Stimulated activated naive CD8-positive, alpha-beta T cell treated with anti-CD3 and anti-CD28 coated beads, Interleukin-15, Interleukin-2, amounts not matched to agents 100 ng/mL and 50 ng/mL, for 24 hours (primary cell): Measurements from ENCODE around the gene SLC19A1.

ENCODE experiments used
- H3K27ac Mint-ChIP-seq: one replicate; pipeline ENCODE4 v1.8.0; 2021; ENCODE audit warnings: mild to moderate bottlenecking, mixed read lengths
- H3K27me3 Mint-ChIP-seq: one replicate; pipeline ENCODE4 v1.8.0; 2021; ENCODE audit warnings: mixed read lengths
- H3K36me3 Mint-ChIP-seq: one replicate; pipeline ENCODE4 v1.8.0; 2021; ENCODE audit warnings: low read depth, mixed read lengths
- H3K4me1 Mint-ChIP-seq: one replicate; pipeline ENCODE4 v1.8.0; 2021; ENCODE audit warnings: low read depth, mixed read lengths
- H3K4me3 Mint-ChIP-seq: one replicate; pipeline ENCODE4 v1.8.0; 2021; ENCODE audit warnings: mild to moderate bottlenecking, mixed read lengths
- H3K9me3 Mint-ChIP-seq: one replicate; pipeline ENCODE4 v1.8.0; 2021; ENCODE audit warnings: mixed read lengths

Gene SLC19A1

DNA sequence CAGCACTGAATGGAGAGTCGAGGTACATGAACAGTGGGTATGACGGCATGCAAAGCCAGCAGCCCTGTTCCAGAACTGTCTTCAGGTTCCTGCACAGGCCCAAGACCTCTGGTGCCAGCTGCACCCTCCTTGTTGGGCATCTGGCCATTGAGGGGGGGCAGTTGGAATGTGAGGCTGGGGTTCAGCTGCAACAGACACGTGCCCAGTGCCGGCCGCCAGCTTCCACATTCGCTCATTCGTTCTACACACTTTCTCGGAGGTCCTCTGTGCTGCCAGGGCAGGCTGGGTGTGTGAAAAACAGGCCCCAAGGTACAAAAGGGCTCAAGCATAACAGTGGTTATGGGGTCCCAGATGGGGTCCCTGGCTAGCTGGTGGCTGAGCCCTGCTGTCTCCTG lies 37.9 kb upstream of the SLC19A1 start:
- no peaks in the 10 kb centered on the region for H3K4me1 Mint-ChIP-seq
- H3K27me3 Mint-ChIP-seq = peaks cover 8% of the 10 kb centered on the region
- no peak overlapping the region for H3K27ac Mint-ChIP-seq

GRCh38 chr21:45579383-45580180 lies 37.3 kb upstream of the SLC19A1 start:
- H3K36me3 Mint-ChIP-seq = no peaks in the 10 kb centered on the region
- no peak overlapping the region for H3K4me3 Mint-ChIP-seq
- no peaks in the 10 kb centered on the region for H3K4me1 Mint-ChIP-seq
- H3K27me3 Mint-ChIP-seq = peaks cover 8% of the 10 kb centered on the region
- H3K9me3 Mint-ChIP-seq = peaks cover 5% of the 10 kb centered on the region
- no peak overlapping the region for H3K27ac Mint-ChIP-seq

More for the DNA sequence above, 37.9 kb upstream of the SLC19A1 start:
- Mint-ChIP-seq H3K9me3 (peaks cover 5% of the 10 kb centered on the region), H3K4me3 (no peak overlapping the region), H3K36me3 (no peaks in the 10 kb centered on the region)

GRCh38 chr21:45578811-45579381 lies 36.7 kb upstream of the SLC19A1 start:
- H3K9me3 Mint-ChIP-seq = peaks cover 5% of the 10 kb centered on the region

GRCh38 chr21:45578176-45578801 lies 36.0 kb upstream of the SLC19A1 start:
- Mint-ChIP-seq H3K4me1 (no peaks in the 10 kb centered on the region), H3K4me3 (no peak overlapping the region), H3K9me3 (peaks cover 5% of the 10 kb centered on the region), H3K27ac (no peak overlapping the region), H3K36me3 (no peaks in the 10 kb centered on the region), H3K27me3 (peaks cover 4% of the 10 kb centered on the region)

More at GRCh38 chr21:45578811-45579381, 36.7 kb upstream of the SLC19A1 start:
- Mint-ChIP-seq H3K4me3 (no peak overlapping the region), H3K4me1 (no peaks in the 10 kb centered on the region), H3K27me3 (peaks cover 8% of the 10 kb centered on the region), H3K36me3 (no peaks in the 10 kb centered on the region), H3K27ac (no peak overlapping the region)

GRCh38 chr21:45577801-45578175 lies 35.5 kb upstream of the SLC19A1 start:
- Mint-ChIP-seq H3K36me3 (no peaks in the 10 kb centered on the region), H3K4me1 (no peaks in the 10 kb centered on the region), H3K27me3 (no peaks in the 10 kb centered on the region), H3K27ac (no peak overlapping the region), H3K9me3 (peaks cover 1% of the 10 kb centered on the region), H3K4me3 (no peak overlapping the region)

GRCh38 chr21:45576838-45577737 lies 34.8 kb upstream of the SLC19A1 start:
- Mint-ChIP-seq H3K4me3 (no peak overlapping the region), H3K9me3 (no peaks in the 10 kb centered on the region), H3K27ac (no peak overlapping the region), H3K36me3 (no peaks in the 10 kb centered on the region), H3K27me3 (no peaks in the 10 kb centered on the region), H3K4me1 (no peaks in the 10 kb centered on the region)

GRCh38 chr21:45575993-45576837 lies 34.0 kb upstream of the SLC19A1 start:
- H3K9me3 Mint-ChIP-seq = no peaks in the 10 kb centered on the region
- H3K27ac Mint-ChIP-seq = no peak overlapping the region
- H3K4me3 Mint-ChIP-seq = no peak overlapping the region
- H3K27me3 Mint-ChIP-seq = no peaks in the 10 kb centered on the region
- H3K36me3 Mint-ChIP-seq = no peaks in the 10 kb centered on the region
- H3K4me1 Mint-ChIP-seq = no peaks in the 10 kb centered on the region

DNA sequence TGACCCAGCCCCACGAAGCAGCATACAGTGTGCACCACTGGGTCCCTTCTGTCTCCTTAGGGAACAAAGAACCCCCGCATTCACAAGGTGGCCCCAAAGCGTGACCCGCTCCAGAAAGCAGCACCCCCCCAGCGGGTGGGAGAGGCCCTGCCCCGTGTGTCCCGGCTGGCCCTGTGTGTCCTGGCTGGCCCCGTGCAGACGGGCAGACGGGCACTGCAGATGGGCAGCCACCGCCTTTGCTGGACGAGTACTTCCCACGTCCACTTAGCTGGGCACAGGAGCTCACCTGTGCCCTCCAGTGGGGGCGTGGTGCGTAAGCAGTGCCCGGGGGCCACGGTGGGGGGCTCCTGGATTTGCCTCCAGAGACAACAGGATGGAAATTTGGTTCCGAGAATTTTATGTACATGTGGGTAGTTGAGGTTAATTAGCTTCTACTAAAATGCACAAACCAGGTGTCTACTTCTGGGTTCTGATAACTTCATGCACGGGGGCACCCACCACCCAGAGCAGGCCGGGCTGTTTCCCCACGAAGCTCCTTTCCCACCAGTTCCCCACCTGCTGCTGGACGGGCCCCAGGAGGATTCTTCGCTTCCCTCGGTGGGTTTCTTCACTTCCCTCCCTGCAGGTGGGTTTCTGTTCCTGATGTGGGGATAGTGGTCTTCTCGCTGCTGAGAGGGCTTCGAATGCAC lies 33.2 kb upstream of the SLC19A1 start:
- Mint-ChIP-seq H3K4me1 (no peaks in the 10 kb centered on the region), H3K4me3 (no peak overlapping the region), H3K9me3 (no peaks in the 10 kb centered on the region), H3K36me3 (no peaks in the 10 kb centered on the region), H3K27me3 (no peaks in the 10 kb centered on the region), H3K27ac (no peak overlapping the region)

DNA sequence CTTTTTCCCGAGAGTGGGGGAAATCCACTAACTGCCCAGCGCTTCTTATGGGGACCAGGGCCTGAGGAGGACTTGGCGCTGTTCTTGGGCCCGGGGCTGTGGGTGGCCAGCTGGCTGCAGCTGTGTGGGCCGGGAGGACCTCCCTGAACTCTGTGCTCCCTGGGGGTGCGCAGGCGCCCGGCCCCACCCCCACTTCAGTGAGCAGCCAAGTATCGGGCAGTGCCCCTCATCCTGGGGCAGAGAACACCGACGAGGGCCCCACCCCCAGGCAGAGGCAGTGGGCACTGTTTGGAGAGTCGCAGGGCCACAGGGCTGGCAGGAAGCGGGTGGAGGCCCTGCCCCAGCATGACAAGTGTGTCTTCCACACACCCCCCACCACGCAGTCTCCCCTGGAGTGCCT lies 32.5 kb upstream of the SLC19A1 start:
- Mint-ChIP-seq H3K36me3 (no peaks in the 10 kb centered on the region), H3K27ac (no peak overlapping the region), H3K9me3 (no peaks in the 10 kb centered on the region), H3K4me1 (no peaks in the 10 kb centered on the region), H3K27me3 (no peaks in the 10 kb centered on the region), H3K4me3 (no peak overlapping the region)

DNA sequence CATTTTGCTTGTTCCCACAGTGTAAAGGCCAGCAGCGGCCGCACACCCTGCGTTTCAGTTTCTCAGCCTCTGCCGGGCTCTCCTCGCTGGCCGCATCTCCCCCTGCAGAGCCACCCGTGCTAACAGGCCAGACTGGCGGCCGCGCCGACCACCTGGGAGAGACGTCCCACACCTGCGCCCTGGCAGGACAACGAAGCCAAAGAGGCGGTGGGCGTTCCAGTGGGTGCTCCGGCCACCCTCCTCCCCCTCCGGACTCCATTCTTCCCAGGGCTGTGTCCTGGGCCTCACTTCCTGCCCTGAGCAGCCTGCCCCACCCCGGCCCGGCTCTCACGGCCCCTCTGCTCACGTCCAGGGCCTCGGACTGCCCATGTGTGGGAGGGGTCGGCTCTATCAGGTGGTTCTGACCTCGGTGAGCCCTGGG lies 31.9 kb upstream of the SLC19A1 start:
- Mint-ChIP-seq H3K27ac (no peak overlapping the region), H3K4me3 (no peak overlapping the region), H3K9me3 (no peaks in the 10 kb centered on the region), H3K27me3 (no peaks in the 10 kb centered on the region), H3K4me1 (no peaks in the 10 kb centered on the region), H3K36me3 (no peaks in the 10 kb centered on the region)

DNA sequence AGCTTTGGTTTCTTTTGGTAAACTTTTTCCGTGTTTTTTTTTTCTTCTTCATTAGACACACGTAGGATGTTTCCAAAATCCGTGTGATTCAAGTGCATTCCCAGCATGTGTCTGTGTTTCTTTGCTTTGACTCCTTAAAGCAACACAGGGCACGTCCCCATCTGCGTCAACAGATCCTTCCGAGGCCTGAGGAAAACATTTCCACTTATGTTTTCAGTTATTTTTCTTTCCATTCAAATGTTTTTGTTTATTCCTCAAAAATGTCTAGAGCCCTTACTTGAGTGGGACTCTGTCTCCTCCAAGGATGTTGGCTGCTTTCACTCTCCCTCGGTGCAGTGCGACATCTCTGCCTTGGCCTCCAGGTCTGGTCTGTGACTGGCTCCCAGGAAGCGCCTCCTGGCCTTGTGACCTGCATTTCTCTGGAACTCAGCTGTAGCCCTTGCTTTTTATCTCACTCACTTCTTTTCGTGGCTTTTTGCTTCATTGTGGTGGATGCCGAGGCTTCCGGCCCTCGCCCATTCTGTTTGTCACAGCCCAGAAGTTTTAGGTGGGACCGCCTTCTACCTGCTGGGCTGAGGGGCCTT lies 31.3 kb upstream of the SLC19A1 start:
- H3K36me3 Mint-ChIP-seq = no peaks in the 10 kb centered on the region
- H3K27ac Mint-ChIP-seq = no peak overlapping the region
- no peaks in the 10 kb centered on the region for H3K27me3 Mint-ChIP-seq
- H3K9me3 Mint-ChIP-seq = no peaks in the 10 kb centered on the region
- H3K4me1 Mint-ChIP-seq = no peaks in the 10 kb centered on the region
- no peak overlapping the region for H3K4me3 Mint-ChIP-seq

DNA sequence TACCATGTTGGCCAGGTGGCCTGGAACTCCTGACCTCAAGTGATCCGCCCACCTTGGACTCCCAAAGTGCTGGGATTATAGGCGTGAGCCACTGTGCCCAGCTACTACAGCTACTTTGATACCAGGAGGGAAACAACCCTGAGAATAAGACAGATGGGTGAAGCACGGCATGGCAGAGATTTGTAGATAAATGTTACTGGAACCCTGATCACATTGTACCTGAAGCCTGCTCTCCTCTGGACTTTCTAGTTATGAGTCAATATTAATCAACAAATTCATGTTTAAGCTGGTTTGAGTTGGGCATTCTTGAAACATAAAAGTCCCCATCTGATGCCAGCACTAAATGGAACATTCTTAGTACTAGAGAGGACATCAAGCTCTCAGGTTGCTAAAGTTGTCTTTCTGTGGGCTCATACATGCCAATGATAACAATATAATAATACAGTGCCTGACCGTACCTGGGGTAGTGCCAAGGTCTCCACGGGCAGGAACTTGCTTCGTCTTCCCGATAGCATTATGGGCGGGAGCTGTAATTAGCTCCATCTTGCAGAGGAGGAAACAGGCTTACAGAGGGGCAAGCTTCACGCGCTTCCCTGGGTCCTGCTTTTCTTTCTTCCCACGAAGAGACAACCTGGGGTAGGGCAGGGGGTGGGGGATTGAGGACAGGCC lies 30.7 kb upstream of the SLC19A1 start:
- Mint-ChIP-seq H3K9me3 (no peaks in the 10 kb centered on the region), H3K4me1 (no peaks in the 10 kb centered on the region), H3K27ac (no peak overlapping the region), H3K27me3 (no peaks in the 10 kb centered on the region), H3K36me3 (no peaks in the 10 kb centered on the region), H3K4me3 (no peak overlapping the region)

DNA sequence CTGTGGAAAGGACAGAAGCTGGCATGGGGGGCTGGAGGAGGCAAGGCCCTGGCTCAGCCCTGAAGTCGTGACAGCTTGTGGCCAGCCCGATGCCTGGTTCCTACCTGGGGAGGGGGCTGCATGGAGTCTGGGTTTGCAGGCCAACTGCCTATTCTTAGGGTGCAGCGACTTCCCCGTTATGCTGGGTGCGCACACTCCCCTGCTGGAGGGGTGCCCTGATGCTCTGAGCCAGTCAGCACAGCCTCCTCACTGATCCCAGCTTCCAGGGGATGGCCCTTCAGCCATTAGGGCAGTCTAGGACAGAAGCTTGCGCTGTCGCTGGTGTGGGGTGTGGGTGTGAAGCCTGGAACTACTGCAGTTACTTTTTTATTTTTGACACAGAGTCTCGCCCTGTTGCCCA lies 30.0 kb upstream of the SLC19A1 start:
- Mint-ChIP-seq H3K9me3 (no peaks in the 10 kb centered on the region), H3K36me3 (no peaks in the 10 kb centered on the region), H3K4me3 (no peak overlapping the region), H3K27me3 (peaks cover 1% of the 10 kb centered on the region), H3K27ac (no peak overlapping the region), H3K4me1 (no peaks in the 10 kb centered on the region)
